HepG2 (cell line): ENCODE measurements around the gene ABHD6. TPM values are rescaled to one million over a fixed set of nuclear protein-coding genes. Genes with fewer than 3 reads are reported as not detected.

Experiments
- CSRNP1 ChIP-seq: sonication (generic); formaldehyde crosslinking; IDR thresholded peaks from 2 replicates; pipeline ENCODE4 v1.8.1; 2023; ENCODE audit warnings: mild to moderate bottlenecking, missing genetic modification reagents
- GMEB2 ChIP-seq: IDR thresholded peaks from 2 replicates; pipeline ENCODE4 v1.6.1; 2016; ENCODE audit warnings: missing biosample characterization, missing genetic modification reagents, low read depth
- IRX3 ChIP-seq: sonication (generic); formaldehyde crosslinking; IDR thresholded peaks from 2 replicates; pipeline ENCODE4 v1.8.1; 2023; ENCODE audit warnings: mild to moderate bottlenecking, low read depth, missing genetic modification reagents, borderline replicate concordance
- LCORL ChIP-seq, 2 experiments: fragments of 450-650 bp in 1 of 2; sonication (generic) in 1 of 2; formaldehyde crosslinking in 1 of 2; IDR thresholded peaks; 2 replicates each; pipeline versions ENCODE4 v1.5.0 to v1.6.1; 2017 to 2020; ENCODE audit warnings: antibody characterized with exemption in 1 of 2, missing genetic modification reagents in 1 of 2
- MAX ChIP-seq: IDR thresholded peaks from 2 replicates; pipeline ENCODE4 v1.6.1; 2012; ENCODE audit warnings: inconsistent platforms
- MNT ChIP-seq: fragments of 450-650 bp; IDR thresholded peaks from 2 replicates; pipeline ENCODE4 v1.6.1; 2016
- NONO ChIP-seq, 2 experiments: fragments of 450-650 bp in 1 of 2; sonication (generic) in 1 of 2; formaldehyde crosslinking in 1 of 2; IDR thresholded peaks in 1 of 2; conservative IDR thresholded peaks in 1 of 2; 2 replicates each; pipeline versions ENCODE4 v1.6.1 to v1.8.0; 2017 to 2022; ENCODE audit warnings: mild to moderate bottlenecking in 1 of 2, missing genetic modification reagents in 1 of 2, moderate library complexity in 1 of 2
- SAFB2 ChIP-seq: sonication (generic); formaldehyde crosslinking; IDR thresholded peaks from 2 replicates; pipeline ENCODE4 v1.5.1; 2020; ENCODE audit warnings: missing genetic modification reagents, low read depth, mild to moderate bottlenecking, borderline replicate concordance
- SOX13 ChIP-seq, 3 experiments: fragments of 450-650 bp in 1 of 3; sonication (generic) in 1 of 3; formaldehyde crosslinking in 1 of 3; IDR thresholded peaks in 2 of 3; conservative IDR thresholded peaks in 1 of 3; 2 replicates each; pipeline versions ENCODE4 v1.5.0 to v1.6.1; 2016 to 2020; ENCODE audit warnings: antibody characterized with exemption in 1 of 3, mild to moderate bottlenecking in 1 of 3, missing compliant biosample characterization in 1 of 3, missing genetic modification reagents in 1 of 3, moderate library complexity in 1 of 3
- TRAFD1 ChIP-seq: sonication (generic); formaldehyde crosslinking; IDR thresholded peaks from 2 replicates; pipeline ENCODE4 v1.5.1; 2020; ENCODE audit warnings: missing genetic modification reagents, mild to moderate bottlenecking, borderline replicate concordance
- ZBTB3 ChIP-seq: sonication (generic); formaldehyde crosslinking; IDR thresholded peaks from 2 replicates; pipeline ENCODE4 v1.4.0; 2020; ENCODE audit warnings: low read depth, mild to moderate bottlenecking, moderate library complexity, missing genetic modification reagents, borderline replicate concordance
- ZFP91 ChIP-seq: sonication (generic); formaldehyde crosslinking; IDR thresholded peaks from 2 replicates; pipeline ENCODE4 v1.9.0; 2022; ENCODE audit warnings: missing genetic modification reagents, mild to moderate bottlenecking, borderline replicate concordance
- ZNF317 ChIP-seq: sonication (generic); formaldehyde crosslinking; IDR thresholded peaks from 2 replicates; pipeline ENCODE4 v1.5.0; 2020; ENCODE audit warnings: mild to moderate bottlenecking, missing genetic modification reagents
- ZNF414 ChIP-seq: sonication (generic); formaldehyde crosslinking; IDR thresholded peaks from 2 replicates; pipeline ENCODE4 v1.5.0; 2020; ENCODE audit warnings: missing genetic modification reagents
- ZNF556 ChIP-seq: sonication (generic); formaldehyde crosslinking; IDR thresholded peaks from 2 replicates; pipeline ENCODE4 v1.4.0; 2020; ENCODE audit warnings: mild to moderate bottlenecking, missing genetic modification reagents, borderline replicate concordance
- polyA plus RNA-seq, 8 experiments: library from polyadenylated mRNA; depleted of rRNA in 3 of 8; stranded (reverse) in 7 of 8; unstranded in 1 of 8; fragments of >200 nt; fragmentation: Illumina TruSeq in 4 of 8; extraction: Trizol in 4 of 8; gene quantifications; 2 replicates each; pipeline versions ENCODE4 v1.2.1 to v1.2.3, GENCODE V29; 2011 to 2016; ENCODE audit warnings: low read depth in 4 of 8, missing spikeins in 1 of 8, mixed read lengths in 1 of 8; ENCODE audit not compliant: insufficient read depth in 1 of 8
- total RNA-seq, 5 experiments: library from RNA; depleted of rRNA; stranded (reverse); fragments of >200 nt; fragmentation: Illumina TruSeq; extraction: Trizol; gene quantifications; 2 replicates each; pipeline ENCODE4 v1.2.3, GENCODE V29; 2016; ENCODE audit warnings: low read depth in 1 of 5

The ABHD6 gene
- total and polyA plus RNA-seq, 2 of the 13 experiments (the other 11 are each of a cell fraction or from before 2014, with no cell fraction given), result 9.0 to 17.2 TPM

- TF ChIP-seq GMEB2 (CRISPR knock-in tag) (no peak), SOX13 (IDR thresholded peaks at IDR 0.05) (no peak), SOX13 (CRISPR knock-in tag; conservative IDR thresholded peaks at IDR 0.05 in 1 of 2, IDR thresholded peaks at IDR 0.05 in 1 of 2) (peak in 1 of 2 experiments; percentile 6; a peak in 1 of 4 replicates), ZNF556 (CRISPR knock-in tag) (peak; percentile 82), MAX (peak; percentile 94), ZFP91 (CRISPR knock-in tag) (peak; percentile 52), TRAFD1 (CRISPR knock-in tag) (no peak), ZNF414 (no peak), ZBTB3 (CRISPR knock-in tag) (peak; percentile 29; the same call in 1 of the 2 replicates), NONO (IDR thresholded peaks at IDR 0.05) (no peak), NONO (CRISPR knock-in tag; conservative IDR thresholded peaks at IDR 0.05) (peak; percentile 78), MNT (no peak), CSRNP1 (CRISPR knock-in tag) (no peak), IRX3 (CRISPR knock-in tag) (peak; percentile 57; the same call in 1 of the 2 replicates), ZNF317 (CRISPR knock-in tag) (no peak), SAFB2 (CRISPR knock-in tag) (peak; percentile 30; the same call in 1 of the 2 replicates), LCORL (IDR thresholded peaks at IDR 0.05) (no peak), LCORL (CRISPR knock-in tag; IDR thresholded peaks at IDR 0.05) (no peak)
Measured at GRCh38 chr3:58332575-58333188, 95.1 kb downstream of the ABHD6 start, which contains the start of gene PXK (continued).
